ENCODE measurements around the gene IRF2.

IRF2 gene

DNA sequence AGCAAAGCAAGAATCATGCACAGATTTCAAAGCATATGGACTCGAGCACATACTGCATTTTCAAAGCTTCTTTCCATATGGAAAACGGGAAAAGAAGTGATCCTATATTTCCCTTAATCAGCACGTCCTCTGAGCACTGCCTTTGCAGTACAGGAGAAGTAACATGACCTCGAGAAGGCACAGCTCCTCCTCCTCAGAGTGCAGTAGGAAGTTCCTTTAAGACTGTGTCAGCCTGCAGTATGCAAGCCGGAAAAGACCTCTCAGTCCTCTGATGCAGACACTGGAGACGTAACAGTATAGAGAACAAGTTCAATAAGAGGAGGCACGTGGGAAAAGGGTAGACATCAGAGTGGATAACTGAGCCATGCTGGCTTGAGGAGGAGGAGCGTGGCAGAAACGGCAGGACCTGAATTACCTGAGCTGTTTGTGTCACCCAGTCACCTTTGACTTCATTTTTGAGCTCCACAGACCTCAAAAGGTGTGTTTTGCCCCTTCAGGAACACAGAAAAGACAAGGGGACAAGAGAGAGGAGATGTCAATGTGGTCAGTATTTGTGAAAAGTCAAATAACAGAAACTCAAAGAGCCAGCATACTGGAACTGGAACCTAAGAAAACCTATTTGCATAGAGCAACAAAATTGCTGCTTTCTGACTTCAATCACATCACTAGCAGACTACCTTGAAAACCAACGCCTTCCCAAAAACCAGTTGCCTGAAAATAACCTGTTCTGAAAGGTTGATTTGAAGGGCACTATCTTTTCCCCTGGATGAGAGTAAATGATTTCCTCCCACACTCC lies 20.8 kb downstream of the IRF2 start:
- no peak overlapping the region for H2BK120ac ChIP-seq (ENCODE audit: insufficient read depth, low read length, poor library complexity)
- H3K9ac ChIP-seq (ENCODE audit: low read length) = no peak overlapping the region
- no peak overlapping the region for H2BK12ac ChIP-seq (ENCODE audit: low read length)
- H4K12ac ChIP-seq (ENCODE audit: low read depth, low read length) = no peak overlapping the region
- H3K9me3 ChIP-seq (ENCODE audit: insufficient read depth, low read depth, low read length) = peaks cover 1% of the 10 kb centered on the region
- DNase-seq = peak; percentile 30 to 55
- no peaks in the 10 kb centered on the region for H3K27me3 ChIP-seq (ENCODE audit: insufficient read depth, low read length)
- H3K23ac ChIP-seq (ENCODE audit: low read length) = no peak overlapping the region
- no peak overlapping the region for H4K8ac ChIP-seq (ENCODE audit: low read depth, low read length)
- H3K4ac ChIP-seq (ENCODE audit: low read depth, low read length) = no peak overlapping the region
- H2AK5ac ChIP-seq (ENCODE audit: low read length) = no peak overlapping the region
- no peak overlapping the region for H4K91ac ChIP-seq (ENCODE audit: low read depth, low read length)
- WGBS (ENCODE audit: extremely low coverage, insufficient coverage, insufficient read length) = no CpG with 5 or more reads among the region's 10 CpGs
- H2AFZ ChIP-seq (ENCODE audit: insufficient read depth, low read length, poor library complexity) = no peak overlapping the region
- no peaks in the 10 kb centered on the region for H3K79me2 ChIP-seq (ENCODE audit: control insufficient read depth, insufficient read depth, low read length, poor library complexity)
- no peak overlapping the region for H3K4me3 ChIP-seq (ENCODE audit: low read depth, low read length)
- H3K27ac ChIP-seq (ENCODE audit: low read depth, low read length) = no peak overlapping the region
- no peaks in the 10 kb centered on the region for H3K36me3 ChIP-seq (ENCODE audit: control insufficient read depth in 1 of 2, insufficient read depth in 2 of 2, low read length in 2 of 2)
- peaks cover 3 to 5% of the 10 kb centered on the region in 2 experiments for H3K4me1 ChIP-seq (ENCODE audit: control insufficient read depth in 1 of 2, insufficient read depth in 2 of 2, low read length in 2 of 2)
- no peak overlapping the region for H3K14ac ChIP-seq (ENCODE audit: low read length)
- H3K79me1 ChIP-seq (ENCODE audit: low read length) = no peaks in the 10 kb centered on the region
- H2BK5ac ChIP-seq (ENCODE audit: low read depth, low read length, poor library complexity) = no peak overlapping the region
- no peak overlapping the region for H3K4me2 ChIP-seq (ENCODE audit: low read length)
- no peak overlapping the region for H3K18ac ChIP-seq (ENCODE audit: low read length)

- Histone ChIP-seq H4K12ac (ENCODE audit: low read depth, low read length) (no peak overlapping the region), H3K9ac (ENCODE audit: low read length) (no peak overlapping the region), H3K23ac (ENCODE audit: low read length) (no peak overlapping the region), H2BK5ac (ENCODE audit: low read depth, low read length, poor library complexity) (no peak overlapping the region), H3K36me3 (ENCODE audit: control insufficient read depth in 1 of 2, insufficient read depth in 2 of 2, low read length in 2 of 2) (no peaks in the 10 kb centered on the region), H3K27me3 (ENCODE audit: insufficient read depth, low read length) (no peaks in the 10 kb centered on the region), H3K79me1 (ENCODE audit: low read length) (no peaks in the 10 kb centered on the region), H4K91ac (ENCODE audit: low read depth, low read length) (no peak overlapping the region), H3K4me3 (ENCODE audit: low read depth, low read length) (no peak overlapping the region), H3K4ac (ENCODE audit: low read depth, low read length) (no peak overlapping the region), H2AFZ (ENCODE audit: insufficient read depth, low read length, poor library complexity) (no peak overlapping the region), H2AK5ac (ENCODE audit: low read length) (no peak overlapping the region), H2BK120ac (ENCODE audit: insufficient read depth, low read length, poor library complexity) (no peak overlapping the region), H4K8ac (ENCODE audit: low read depth, low read length) (no peak overlapping the region), H3K4me2 (ENCODE audit: low read length) (no peak overlapping the region), H3K9me3 (ENCODE audit: insufficient read depth, low read depth, low read length) (peaks cover 1% of the 10 kb centered on the region), H3K79me2 (ENCODE audit: control insufficient read depth, insufficient read depth, low read length, poor library complexity) (no peaks in the 10 kb centered on the region), H3K18ac (ENCODE audit: low read length) (no peak overlapping the region), H3K14ac (ENCODE audit: low read length) (no peak overlapping the region), H3K27ac (ENCODE audit: low read depth, low read length) (no peak overlapping the region), H3K4me1 (ENCODE audit: control insufficient read depth in 1 of 2, insufficient read depth in 2 of 2, low read length in 2 of 2) (peaks cover 3 to 5% of the 10 kb centered on the region in 2 experiments), H2BK12ac (ENCODE audit: low read length) (no peak overlapping the region)
- DNase-seq = no peak
Measured at GRCh38 chr4:184452740-184453139, 21.6 kb downstream of the IRF2 start.

DNA sequence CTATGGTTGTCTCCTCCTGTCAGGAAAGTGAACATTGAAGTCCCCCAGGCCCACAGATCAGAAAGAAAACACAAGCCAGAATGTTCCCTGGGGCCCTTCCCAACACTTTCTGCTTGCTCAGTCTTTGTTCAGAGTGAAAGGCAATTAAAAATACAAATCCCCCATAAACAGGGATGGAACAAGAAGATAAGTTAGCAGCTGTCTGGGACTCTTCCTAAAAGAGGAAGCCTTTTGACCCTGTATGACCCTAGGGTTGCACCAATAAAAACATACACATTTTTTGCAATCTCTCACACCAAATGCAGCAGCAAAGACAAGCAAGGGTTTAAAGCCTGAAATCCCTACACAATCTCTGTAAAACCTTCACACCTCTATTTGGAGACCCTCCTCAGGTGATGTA lies 22.6 kb downstream of the IRF2 start:
- DNase-seq = no peak
- H2AK5ac ChIP-seq (ENCODE audit: low read length) = no peak overlapping the region
- H3K79me2 ChIP-seq (ENCODE audit: control insufficient read depth, insufficient read depth, low read length, poor library complexity) = no peaks in the 10 kb centered on the region

DNA sequence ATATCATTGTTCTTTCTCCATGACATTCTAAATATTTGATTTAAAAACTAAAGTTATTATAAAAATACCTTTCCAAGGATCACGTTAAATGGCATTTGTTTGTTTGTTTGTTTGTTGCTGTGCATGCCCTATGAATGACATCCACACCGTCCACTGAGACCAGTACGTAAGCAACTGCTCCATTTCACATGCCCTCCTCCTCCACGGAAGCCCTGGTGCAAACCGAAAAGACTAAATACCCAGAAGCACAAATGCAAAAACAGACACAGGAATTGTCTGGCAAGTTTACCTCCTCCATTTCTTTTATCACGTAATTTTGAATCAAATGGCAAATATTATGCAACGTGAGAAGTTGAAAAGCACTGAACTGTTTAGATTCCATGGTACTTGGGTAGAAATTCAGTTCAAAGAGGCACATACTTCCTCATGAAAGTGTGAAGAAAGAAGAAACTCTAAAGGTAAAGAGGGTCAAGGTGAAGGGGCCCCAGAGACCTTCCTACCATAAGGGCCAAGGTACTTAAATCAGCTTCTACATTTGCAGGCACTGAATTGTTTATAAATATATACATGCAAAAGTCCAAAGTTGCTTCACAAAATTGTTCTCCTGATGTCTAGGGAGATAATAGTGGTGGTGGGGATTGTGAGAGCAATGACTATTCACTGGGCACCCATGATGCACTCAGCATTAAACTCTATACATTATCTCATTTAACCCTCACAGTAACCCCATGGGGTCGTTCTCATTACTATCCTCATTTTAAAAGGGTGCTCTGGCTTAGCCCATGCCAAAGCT lies 23.4 kb downstream of the IRF2 start:
- Histone ChIP-seq H4K91ac (ENCODE audit: low read depth, low read length) (no peak overlapping the region), H2BK120ac (ENCODE audit: insufficient read depth, low read length, poor library complexity) (no peak overlapping the region), H3K14ac (ENCODE audit: low read length) (no peak overlapping the region), H3K9me3 (ENCODE audit: insufficient read depth, low read depth, low read length) (peaks cover 1% of the 10 kb centered on the region), H4K8ac (ENCODE audit: low read depth, low read length) (no peak overlapping the region), H2AFZ (ENCODE audit: insufficient read depth, low read length, poor library complexity) (no peak overlapping the region), H3K18ac (ENCODE audit: low read length) (no peak overlapping the region), H2BK12ac (ENCODE audit: low read length) (no peak overlapping the region), H3K23ac (ENCODE audit: low read length) (no peak overlapping the region), H2AK5ac (ENCODE audit: low read length) (no peak overlapping the region), H3K4ac (ENCODE audit: low read depth, low read length) (no peak overlapping the region), H3K9ac (ENCODE audit: low read length) (no peak overlapping the region), H3K4me2 (ENCODE audit: low read length) (no peak overlapping the region), H3K36me3 (ENCODE audit: control insufficient read depth in 1 of 2, insufficient read depth in 2 of 2, low read length in 2 of 2) (no peaks in the 10 kb centered on the region), H3K79me2 (ENCODE audit: control insufficient read depth, insufficient read depth, low read length, poor library complexity) (no peaks in the 10 kb centered on the region), H3K27me3 (ENCODE audit: insufficient read depth, low read length) (no peaks in the 10 kb centered on the region), H2BK5ac (ENCODE audit: low read depth, low read length, poor library complexity) (no peak overlapping the region), H4K12ac (ENCODE audit: low read depth, low read length) (no peak overlapping the region), H3K79me1 (ENCODE audit: low read length) (no peaks in the 10 kb centered on the region), H3K4me1 (ENCODE audit: control insufficient read depth in 1 of 2, insufficient read depth in 2 of 2, low read length in 2 of 2) (peaks cover 3 to 5% of the 10 kb centered on the region in 2 experiments), H3K4me3 (ENCODE audit: low read depth, low read length) (no peak overlapping the region), H3K27ac (ENCODE audit: low read depth, low read length) (no peak overlapping the region)
- no CpG with 5 or more reads among the region's 8 CpGs for WGBS (ENCODE audit: extremely low coverage, insufficient coverage, insufficient read length)
- DNase-seq = no peak

More for the DNA sequence above, 22.6 kb downstream of the IRF2 start:
- Histone ChIP-seq H3K4ac (ENCODE audit: low read depth, low read length) (no peak overlapping the region), H3K9ac (ENCODE audit: low read length) (no peak overlapping the region), H2BK5ac (ENCODE audit: low read depth, low read length, poor library complexity) (no peak overlapping the region), H4K12ac (ENCODE audit: low read depth, low read length) (no peak overlapping the region), H3K4me3 (ENCODE audit: low read depth, low read length) (no peak overlapping the region), H2BK12ac (ENCODE audit: low read length) (no peak overlapping the region), H3K18ac (ENCODE audit: low read length) (no peak overlapping the region), H3K14ac (ENCODE audit: low read length) (no peak overlapping the region), H3K23ac (ENCODE audit: low read length) (no peak overlapping the region), H3K4me1 (ENCODE audit: control insufficient read depth in 1 of 2, insufficient read depth in 2 of 2, low read length in 2 of 2) (peaks cover 3 to 5% of the 10 kb centered on the region in 2 experiments), H2BK120ac (ENCODE audit: insufficient read depth, low read length, poor library complexity) (no peak overlapping the region), H3K79me1 (ENCODE audit: low read length) (no peaks in the 10 kb centered on the region), H3K9me3 (ENCODE audit: insufficient read depth, low read depth, low read length) (peaks cover 1% of the 10 kb centered on the region), H3K27ac (ENCODE audit: low read depth, low read length) (no peak overlapping the region), H4K8ac (ENCODE audit: low read depth, low read length) (no peak overlapping the region), H4K91ac (ENCODE audit: low read depth, low read length) (no peak overlapping the region), H2AFZ (ENCODE audit: insufficient read depth, low read length, poor library complexity) (no peak overlapping the region), H3K4me2 (ENCODE audit: low read length) (no peak overlapping the region), H3K36me3 (ENCODE audit: control insufficient read depth in 1 of 2, insufficient read depth in 2 of 2, low read length in 2 of 2) (no peaks in the 10 kb centered on the region), H3K27me3 (ENCODE audit: insufficient read depth, low read length) (no peaks in the 10 kb centered on the region)
